ENCODE data around the gene FAM53B.

DNA sequence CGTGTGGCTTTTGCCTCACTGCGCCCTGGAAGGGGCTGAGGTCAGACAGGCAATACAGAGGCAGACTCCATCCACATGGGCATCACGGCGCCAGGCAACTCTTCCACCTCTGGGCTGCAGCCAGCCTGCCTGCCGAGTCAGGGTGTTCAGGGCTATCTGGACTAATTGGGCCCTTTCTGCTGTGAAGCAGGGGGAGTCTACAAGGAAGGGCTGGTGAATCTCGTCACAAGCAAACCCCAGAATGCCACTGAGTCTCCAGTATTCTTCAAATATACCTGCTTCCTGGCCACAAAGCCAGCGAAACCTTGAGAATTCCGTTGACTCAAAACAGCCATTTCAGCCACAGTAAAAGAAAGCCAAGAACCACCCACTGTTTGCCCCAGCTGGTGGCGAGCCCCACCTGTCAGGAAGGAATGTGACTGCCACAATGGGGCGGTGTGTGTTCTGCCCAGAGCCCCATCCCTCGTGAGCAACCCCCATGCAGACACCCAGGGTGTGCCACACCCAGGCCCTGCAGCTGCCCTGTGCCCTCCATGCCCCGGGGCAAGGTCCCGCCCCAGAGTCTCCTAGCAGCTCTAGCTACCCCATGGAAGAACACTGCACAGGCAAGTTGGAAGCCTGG lies 117.3 kb downstream of the FAM53B start:
- no peak for TF ChIP-seq GATA2 (IDR thresholded peaks at IDR 0.05; ENCODE audit: low read depth, low read length)
- no peak for TF ChIP-seq GATA3 (IDR thresholded peaks at IDR 0.05; ENCODE audit: low read depth, low read length)

Measured in SH-SY5Y (cell line).